ENCODE data around the gene TARM1. TPM values are rescaled to one million over a fixed set of nuclear protein-coding genes. Genes with fewer than 3 reads are reported as not detected.

The TARM1 gene
- polyA plus RNA-seq, 1 donor = 0.22 TPM

GRCh38 chr19:54030895-54031586 lies 50.1 kb downstream of the TARM1 start:
- no peak for DNase-seq

DNA sequence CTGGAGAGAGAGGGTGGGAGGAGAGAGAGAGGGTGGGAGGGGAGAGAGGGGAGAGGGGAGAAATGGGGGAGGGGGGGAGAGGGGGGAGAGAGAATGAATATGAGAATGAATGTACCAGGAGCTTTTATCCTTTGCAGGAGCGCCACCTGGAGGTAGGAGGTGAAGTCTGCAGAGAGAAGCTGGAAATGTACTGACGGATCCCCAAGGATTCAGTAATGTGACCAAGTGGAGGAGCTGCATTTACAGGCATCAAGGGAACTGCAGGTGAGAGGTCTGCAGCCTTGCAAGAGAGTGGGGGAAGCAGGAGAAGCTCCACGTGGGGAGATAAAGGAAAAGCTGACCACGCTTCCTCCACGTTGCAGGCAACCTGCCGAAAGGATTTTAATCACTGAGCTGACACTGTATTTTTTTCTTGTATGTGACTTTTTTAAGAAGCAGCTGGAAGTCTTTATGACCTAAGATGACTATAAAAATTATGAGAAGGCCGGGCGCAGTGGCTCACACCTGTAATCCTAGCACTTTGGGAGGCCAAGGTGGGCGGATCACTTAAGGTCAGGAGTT lies 51.2 kb downstream of the TARM1 start:
- peak; percentile 55 for DNase-seq

DNA sequence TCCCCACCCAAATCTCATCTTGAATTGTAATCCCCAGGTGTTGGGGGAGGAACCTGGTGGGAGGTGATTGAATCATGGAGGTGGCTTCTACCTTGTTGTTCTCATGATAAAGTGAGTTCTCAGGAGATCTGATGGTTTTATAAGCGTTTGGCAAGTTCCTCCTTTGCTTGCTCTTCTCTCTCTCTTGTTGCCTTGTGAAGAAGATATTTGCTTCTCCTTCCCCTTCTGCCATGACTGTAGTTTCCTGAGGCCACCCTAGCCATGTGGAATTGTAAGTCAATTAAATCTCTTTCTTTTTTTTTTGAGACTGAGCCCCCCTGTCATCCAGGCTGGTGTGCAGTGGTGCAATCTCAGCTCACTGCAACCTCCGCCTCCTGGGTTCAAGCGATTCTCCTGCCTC lies 51.9 kb downstream of the TARM1 start:
- no peak for DNase-seq

DNA sequence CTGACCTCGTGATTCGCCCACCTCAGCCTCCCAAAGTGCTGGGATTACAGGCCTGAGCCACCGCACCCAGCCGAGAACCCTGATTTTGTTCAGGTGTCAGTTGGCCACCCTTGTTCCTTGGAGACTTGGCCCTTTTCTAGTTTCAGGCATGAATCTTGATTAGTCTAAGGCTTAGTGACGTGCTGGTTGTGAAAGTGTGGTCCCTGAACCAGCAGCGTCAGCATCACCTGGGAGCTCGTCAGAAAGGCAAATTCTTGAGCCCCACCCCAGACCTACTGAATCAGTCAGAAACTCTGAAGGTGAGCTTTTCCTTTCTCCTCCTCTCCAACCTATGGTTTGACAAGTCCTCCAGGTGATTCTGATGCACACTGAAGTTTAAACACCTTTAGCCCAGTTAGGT lies 54.5 kb downstream of the TARM1 start:
- DNase-seq = no peak

DNA sequence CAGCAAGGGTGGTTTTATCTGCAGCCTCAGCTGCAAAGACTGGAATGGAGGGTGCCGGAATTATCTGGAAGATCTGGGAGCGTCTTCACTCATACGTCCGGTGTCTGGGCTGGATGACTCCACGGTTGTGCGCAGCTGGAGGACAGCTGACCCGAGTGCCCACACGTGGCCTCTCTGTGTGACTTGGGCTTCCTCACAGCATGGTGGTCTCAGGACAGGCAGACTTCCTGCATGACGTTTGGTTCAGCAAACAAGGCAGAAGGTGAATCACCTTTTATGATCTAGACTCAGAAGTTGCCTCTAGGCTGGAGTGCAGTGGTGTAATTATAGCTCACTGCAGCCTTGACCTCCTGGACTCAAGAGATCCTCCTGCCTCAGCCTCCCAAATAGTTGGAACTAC lies 56.5 kb downstream of the TARM1 start:
- DNase-seq = no peak

- DNase-seq = no peak
Measured at GRCh38 chr19:54023191-54023590, 58.0 kb downstream of the TARM1 start.

- no peak for DNase-seq
Measured at GRCh38 chr19:54021932-54022331, 59.2 kb downstream of the TARM1 start.

- DNase-seq = no peak
Measured at GRCh38 chr19:54021363-54021762, 59.8 kb downstream of the TARM1 start.

Other genes with a start within 250 kb of the TARM1 start
- 63.4 TPM for gene MYADM, start 213.5 kb downstream of the TARM1 start, polyA plus RNA-seq (ENCODE audit: insufficient read length)
- gene PRKCG, start 199.2 kb downstream of the TARM1 start, polyA plus RNA-seq (ENCODE audit: insufficient read length) = 0.65 TPM
- 0.32 TPM for gene CACNG7, start 172.1 kb downstream of the TARM1 start, polyA plus RNA-seq (ENCODE audit: insufficient read length)
- gene CACNG8, start 118.4 kb downstream of the TARM1 start, polyA plus RNA-seq (ENCODE audit: insufficient read length) = 0.33 TPM
- gene CACNG6, start 89.7 kb downstream of the TARM1 start, polyA plus RNA-seq (ENCODE audit: insufficient read length) = 0.71 TPM
- gene VSTM1, start 17.5 kb downstream of the TARM1 start, polyA plus RNA-seq (ENCODE audit: insufficient read length) = not detected
- gene OSCAR, start 19.4 kb upstream of the TARM1 start, polyA plus RNA-seq (ENCODE audit: insufficient read length) = 0.07 TPM
- gene NDUFA3, start 21.5 kb upstream of the TARM1 start, polyA plus RNA-seq (ENCODE audit: insufficient read length) = 105 TPM
- 14.3 TPM for gene TFPT, start 34.3 kb upstream of the TARM1 start, polyA plus RNA-seq (ENCODE audit: insufficient read length)
- gene PRPF31, start 34.4 kb upstream of the TARM1 start, polyA plus RNA-seq (ENCODE audit: insufficient read length) = 68.7 TPM
- gene CNOT3, start 56.4 kb upstream of the TARM1 start, polyA plus RNA-seq (ENCODE audit: insufficient read length) = 81.7 TPM
- gene LENG1, start 78.4 kb upstream of the TARM1 start, polyA plus RNA-seq (ENCODE audit: insufficient read length) = 6.3 TPM
- gene TMC4, start 91.8 kb upstream of the TARM1 start, polyA plus RNA-seq (ENCODE audit: insufficient read length) = 32.3 TPM
- gene MBOAT7, start 108.2 kb upstream of the TARM1 start, polyA plus RNA-seq (ENCODE audit: insufficient read length) = 58.7 TPM
- 39.8 TPM for gene TSEN34, start 109.9 kb upstream of the TARM1 start, polyA plus RNA-seq (ENCODE audit: insufficient read length)
- 1,221 TPM for gene RPS9, start 119.5 kb upstream of the TARM1 start, polyA plus RNA-seq (ENCODE audit: insufficient read length)
- 0.76 TPM for gene LILRB3, start 141.6 kb upstream of the TARM1 start, polyA plus RNA-seq (ENCODE audit: insufficient read length)
- gene LILRA6, start 161.4 kb upstream of the TARM1 start, polyA plus RNA-seq (ENCODE audit: insufficient read length) = 0.32 TPM
- 1.6 TPM for gene LILRB5, start 175.9 kb upstream of the TARM1 start, polyA plus RNA-seq (ENCODE audit: insufficient read length)
- gene LILRB2, start 199.7 kb upstream of the TARM1 start, polyA plus RNA-seq (ENCODE audit: insufficient read length) = 0.45 TPM
- 0.45 TPM for gene LILRA5, start 231.8 kb upstream of the TARM1 start, polyA plus RNA-seq (ENCODE audit: insufficient read length)

Data from left kidney (tissue), 2 donors.